ENCODE measurements around the gene GRK1. TPM values are rescaled to one million over a fixed set of nuclear protein-coding genes. Genes with fewer than 3 reads are reported as not detected.
A peak's percentile ranks its signal among the peaks of the same experiment; 100 is the strongest.

Gene GRK1
- total RNA-seq, 1 donor from 2014 or later, result not detected

DNA sequence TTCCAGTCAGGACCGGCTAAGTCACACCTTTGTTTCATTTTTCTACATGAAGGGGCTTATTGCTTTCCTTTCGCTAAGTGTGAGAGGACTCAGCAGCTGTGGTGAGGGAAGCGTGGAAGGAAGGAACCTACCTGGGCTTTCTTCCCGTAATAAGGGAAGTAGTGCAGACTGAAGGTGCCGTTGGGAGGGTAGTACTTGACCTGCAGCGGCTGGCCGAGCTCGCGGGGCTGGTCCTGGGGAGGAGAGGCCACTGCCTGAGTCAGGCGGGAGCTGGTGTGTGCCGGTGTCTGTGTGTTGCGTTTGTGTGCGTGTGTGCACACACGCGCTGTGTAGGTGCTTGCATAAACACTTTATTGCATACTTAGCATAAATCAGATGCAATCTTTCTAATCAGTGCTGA lies 16.7 kb upstream of the GRK1 start:
- no peak for DNase-seq (ENCODE audit: low read depth in 2 of 2)

DNA sequence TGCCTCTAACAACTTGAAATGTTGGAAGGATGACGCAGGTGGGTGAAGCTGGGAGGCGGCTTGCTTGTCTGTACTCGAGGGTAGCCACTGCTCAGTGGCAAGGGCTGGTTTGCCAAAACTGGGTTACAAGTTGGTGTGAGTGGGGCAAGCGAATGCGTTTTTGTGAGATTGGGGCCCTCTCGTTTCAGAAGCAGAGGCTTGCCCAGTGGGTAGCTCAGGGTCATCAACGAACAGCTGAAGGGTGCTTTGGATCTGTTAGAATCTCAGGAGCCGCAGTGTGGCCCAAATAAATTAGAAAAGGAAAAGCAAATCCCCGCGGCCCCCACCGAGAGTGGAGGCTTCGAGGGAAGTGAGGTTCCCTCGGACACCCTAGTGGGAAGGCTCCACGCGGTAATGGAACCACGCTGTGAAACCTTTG lies 16.3 kb upstream of the GRK1 start:
- no peak for DNase-seq (ENCODE audit: low read depth in 2 of 2)

DNA sequence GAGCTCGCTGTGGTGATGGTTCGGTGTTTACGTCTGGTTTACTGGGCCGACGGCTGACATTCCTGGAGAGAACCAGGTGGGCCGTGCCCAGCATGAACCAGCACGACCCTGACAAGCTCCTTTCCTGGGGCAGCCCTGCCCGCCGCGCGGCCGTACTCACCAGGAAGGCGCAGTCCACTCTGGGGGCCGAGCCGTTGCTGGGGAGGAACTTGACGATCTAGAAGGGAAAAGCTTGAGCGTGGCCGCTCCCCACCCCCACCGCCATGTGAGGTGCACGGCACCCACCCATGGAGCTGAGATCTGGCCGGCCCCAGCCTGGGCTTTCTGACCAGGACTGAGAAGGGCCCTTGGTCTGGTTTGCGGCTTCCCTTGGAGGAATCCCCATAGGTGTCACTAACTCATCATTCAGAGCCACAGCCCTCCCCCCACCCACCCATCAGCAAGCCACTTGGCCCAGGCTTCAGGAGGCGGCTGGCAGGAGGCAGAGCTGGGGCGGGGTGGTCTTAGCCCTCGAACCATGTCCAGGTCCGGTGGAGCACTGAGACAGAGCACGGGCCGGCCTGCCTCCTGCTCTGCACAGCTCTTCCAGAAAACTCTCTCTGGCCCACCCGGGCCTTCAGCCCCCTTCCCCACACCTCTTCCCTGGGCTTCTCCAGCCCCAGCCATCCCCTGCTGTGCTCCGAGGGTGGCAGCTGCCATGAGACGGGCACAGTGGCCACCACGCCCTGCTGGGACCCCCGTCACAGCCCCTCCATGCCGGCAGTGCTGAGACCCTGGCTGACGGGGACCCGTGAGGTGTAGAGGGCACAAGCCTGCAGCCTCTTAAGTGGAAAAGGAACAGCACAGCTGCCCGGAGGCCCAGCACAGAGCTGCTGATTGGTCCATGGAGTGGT lies 15.3 kb upstream of the GRK1 start:
- DNase-seq (ENCODE audit: low read depth in 2 of 2), result no peak

DNA sequence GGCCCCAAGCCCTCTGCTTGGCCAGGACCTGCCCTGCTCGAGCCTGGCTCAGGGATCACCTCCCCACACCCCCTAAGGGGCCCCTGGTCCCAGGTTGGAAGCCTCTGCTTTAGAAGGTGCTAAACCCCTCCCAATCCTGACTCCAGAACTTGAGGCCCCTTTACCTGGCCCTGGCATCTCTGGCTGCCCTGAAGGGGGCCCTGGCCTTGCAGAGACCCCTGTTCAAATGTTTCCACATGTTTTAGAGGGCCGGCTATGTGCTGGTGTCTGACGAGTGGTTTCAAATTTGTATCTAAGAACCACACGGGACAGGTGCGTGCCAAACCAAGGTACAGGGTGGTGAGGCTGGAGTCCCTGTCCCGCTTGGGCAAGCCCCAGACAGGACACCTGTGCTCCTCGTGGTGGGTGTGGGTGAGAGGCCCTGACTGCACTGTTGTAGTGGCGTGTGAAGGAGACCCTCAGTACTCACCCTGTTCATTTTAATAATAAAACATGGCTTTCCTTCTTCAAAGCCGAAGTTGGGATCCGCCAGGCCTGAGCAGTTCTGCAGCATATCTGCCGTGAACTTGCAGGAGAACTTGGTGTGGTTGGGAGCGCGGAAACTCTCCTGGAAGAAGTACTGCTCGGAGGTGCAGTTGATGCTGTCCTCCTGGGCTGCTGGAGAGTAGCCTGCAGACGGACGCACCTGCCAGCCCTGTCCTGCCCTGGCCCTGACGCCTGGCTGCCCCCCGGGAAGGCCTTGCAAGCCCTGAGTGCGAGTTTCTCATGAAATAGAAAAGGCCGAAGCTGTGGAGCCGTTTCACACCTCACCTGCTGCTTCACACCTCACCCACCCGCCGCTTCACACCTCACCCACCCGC lies 14.4 kb upstream of the GRK1 start:
- no peak for DNase-seq (ENCODE audit: low read depth in 2 of 2)

DNA sequence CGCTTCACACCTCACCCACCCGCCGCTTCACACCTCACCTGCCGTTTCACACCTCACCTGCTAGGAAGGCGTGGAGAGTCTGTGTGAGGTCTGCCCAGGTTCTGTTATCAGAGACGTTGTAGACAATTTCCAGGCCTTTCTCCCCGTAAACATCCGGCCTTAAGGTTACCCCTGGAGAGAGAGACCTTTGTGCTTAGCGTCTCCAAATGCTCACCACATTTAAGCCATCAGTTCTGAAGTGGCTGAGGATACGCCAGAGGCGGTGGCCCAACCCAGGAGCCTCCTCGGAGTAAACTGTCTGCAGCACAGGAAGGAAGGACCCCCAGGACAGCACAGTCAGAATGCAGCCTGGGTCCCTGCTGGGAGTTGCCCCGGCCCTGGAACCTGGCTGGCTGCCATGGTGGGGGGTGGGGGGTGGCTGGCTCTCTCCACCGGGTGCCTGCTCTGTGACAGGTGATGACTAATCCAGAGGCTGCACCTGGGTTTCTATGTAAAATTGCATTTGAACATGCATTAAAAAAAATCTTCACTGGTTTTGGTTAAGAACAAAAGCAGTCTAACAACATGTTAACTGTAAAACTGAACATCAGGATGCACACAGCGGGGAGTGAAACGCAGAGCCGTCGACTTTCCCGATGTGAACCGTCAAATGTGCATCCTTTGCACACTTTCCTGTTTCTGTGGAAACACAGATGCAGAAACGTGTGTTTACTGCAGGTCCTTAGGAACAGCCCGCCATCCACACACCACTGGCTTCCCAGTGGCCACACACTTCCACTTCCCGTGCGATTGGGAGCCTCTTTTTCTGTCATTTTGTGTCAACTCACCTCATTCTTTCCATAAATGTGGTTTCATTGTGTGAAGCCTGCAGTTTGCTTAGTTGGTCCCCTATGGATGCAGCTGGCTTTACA lies 13.5 kb upstream of the GRK1 start:
- DNase-seq (ENCODE audit: low read depth in 2 of 2), result peak; percentile 45 to 75

DNA sequence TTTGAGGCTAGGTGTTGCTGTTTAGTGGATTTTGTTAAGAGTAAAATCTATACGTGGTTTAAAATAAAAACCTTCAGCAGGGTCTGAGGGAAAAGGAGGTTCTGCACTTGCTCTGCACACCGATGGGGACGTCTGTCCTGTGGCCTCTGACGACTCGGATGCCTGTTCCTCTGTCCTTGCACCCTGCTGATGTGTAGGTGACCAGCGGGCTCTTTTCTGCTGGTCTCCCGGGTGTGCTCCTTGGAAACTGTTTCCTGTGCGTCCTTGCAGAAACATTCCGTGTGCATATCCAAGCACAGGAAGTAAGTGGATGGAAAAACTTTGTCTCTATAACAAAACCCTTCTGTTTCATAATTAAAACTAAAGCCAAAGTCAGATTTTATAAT lies 12.9 kb upstream of the GRK1 start:
- peak; percentile 55 to 65 for DNase-seq (ENCODE audit: low read depth in 2 of 2)

DNA sequence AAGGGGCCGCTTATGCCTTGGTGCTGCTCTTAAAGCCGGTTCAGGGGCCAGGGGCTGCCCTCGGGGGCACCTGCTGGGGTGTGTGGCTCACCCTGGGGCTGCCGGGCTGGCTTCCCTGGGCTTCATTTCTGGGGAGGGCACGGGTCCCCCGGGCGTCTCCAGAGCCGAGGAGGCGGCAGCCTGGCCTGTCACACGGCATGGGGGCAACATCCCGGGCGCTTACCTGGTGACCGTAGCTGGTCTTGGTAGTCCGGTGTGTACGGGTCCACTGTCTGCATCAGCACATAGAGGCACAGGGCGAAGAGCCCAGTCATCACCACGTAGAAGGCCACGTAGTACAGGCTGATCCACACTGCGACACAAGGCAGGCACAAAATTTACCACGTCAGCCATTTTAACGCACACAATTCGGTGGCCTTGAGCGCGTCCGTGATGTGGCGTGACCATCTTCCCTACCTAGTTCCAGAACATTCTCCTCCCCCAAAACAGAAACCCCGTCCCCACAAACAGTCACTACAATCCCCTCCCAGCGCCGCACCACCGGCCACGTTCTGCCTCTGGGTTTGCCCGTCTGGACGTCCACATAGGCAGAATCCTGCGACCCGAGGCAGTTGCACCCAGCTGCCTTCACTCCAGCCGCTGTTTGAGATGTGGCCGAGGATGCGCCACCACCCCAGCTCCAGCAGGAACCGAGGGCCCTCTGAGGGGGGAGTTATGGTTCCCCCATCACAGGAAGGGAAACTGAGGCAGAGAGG lies 12.3 kb upstream of the GRK1 start:
- DNase-seq (ENCODE audit: low read depth in 2 of 2), result no peak

DNA sequence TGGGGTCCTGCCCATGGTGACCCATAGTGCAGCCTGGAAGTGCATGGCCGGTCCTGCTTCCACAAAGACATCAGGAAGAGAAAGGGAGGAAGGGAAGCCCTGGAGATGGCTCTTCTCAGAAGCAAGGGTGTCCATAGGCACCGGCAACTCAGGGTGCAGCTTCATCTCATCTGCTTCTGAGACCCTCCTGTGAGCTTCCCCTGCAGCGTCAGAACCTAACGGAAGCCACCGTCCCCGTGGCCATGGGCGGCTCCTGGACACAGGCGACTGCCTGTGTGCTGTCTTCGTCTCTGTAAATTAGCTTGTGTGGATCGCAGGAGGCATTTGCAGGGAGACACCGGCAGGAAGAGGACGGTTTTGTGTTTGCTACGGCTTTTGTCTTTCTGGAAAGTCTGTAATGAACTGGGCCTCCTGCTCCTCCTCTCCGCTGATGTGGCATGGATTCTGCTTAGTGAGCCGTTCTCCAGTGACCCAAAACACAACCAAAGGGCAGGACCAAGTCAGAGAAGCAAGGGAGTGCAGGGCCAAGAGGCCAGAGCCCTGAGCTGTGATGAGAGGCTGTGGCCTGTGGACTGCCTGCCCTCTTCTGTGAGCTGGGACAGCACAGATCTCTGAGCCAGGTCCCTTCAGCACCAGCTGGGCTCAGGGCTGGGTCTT lies 11.5 kb upstream of the GRK1 start:
- no peak for DNase-seq (ENCODE audit: low read depth in 2 of 2)

DNA sequence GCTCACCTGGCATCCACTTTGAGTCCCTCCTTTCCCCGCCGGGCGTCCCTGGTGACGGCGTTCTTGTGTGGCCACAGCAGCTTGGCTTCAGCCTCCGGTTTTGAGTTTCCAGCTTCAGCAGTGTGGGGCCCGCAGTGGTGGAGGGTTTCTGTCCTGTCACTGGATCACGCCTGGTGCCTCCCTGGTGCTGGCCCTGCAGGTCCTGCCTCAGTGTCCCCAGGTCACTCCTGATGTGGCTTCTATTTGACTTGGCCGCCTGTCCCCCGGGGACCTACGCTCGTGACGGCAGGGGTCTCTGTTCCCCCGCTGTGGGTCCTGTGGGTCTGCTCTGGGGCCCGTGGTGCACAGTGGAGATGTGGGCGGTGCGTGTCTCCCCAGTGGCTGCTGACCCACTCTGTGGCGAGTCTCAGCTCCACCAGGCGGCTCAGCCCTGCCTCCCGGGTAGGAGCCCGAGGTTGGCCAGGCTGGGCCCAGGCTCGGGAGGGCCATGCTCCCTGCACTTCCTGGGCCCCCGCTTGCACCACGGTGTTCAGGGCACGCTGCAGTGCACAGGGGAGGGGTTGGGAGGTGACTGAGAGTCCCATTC lies 10.9 kb upstream of the GRK1 start:
- no peak for DNase-seq (ENCODE audit: low read depth in 2 of 2)

DNA sequence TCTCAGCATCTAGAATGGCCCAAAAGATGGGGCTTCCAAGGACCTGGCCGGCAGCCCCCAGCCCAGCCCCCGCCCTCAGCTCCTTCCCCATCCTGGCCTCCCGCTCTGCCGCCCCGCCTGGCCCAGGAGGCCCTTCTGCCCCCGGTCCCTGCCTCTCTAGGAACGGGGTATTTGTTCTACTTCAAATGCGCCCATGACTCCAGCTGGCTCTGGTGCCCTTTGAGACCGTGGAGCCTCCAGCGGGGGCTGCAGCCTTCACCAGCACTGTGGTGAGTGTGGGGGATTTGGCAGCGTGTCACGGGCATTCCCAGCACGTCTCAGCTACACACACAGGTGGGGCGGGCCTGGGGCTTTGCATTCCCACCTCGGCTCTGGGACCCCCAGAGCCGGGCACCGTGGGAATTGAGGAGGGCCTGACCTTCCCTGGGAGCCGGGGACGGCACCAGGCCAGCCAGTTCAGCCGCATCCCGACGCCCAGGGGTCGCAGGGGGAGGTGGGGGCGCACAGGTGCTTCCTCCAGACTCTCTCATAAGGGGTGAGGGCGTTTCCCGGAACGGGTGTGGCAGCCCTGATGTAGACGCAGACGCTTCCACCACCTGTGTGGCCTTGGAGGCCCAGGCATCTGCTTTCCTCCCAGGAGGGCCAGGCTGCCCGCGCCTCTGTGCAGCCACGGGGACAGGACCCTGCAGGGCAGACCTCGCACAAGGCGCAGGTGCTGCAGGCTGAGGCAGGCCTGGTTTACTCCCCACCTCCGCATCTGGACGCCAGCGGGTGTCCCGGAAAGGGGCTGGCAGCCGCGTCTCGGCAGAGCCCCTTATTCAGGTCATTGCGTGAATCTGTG lies 10.0 kb upstream of the GRK1 start:
- no peak for DNase-seq (ENCODE audit: low read depth in 2 of 2)

DNA sequence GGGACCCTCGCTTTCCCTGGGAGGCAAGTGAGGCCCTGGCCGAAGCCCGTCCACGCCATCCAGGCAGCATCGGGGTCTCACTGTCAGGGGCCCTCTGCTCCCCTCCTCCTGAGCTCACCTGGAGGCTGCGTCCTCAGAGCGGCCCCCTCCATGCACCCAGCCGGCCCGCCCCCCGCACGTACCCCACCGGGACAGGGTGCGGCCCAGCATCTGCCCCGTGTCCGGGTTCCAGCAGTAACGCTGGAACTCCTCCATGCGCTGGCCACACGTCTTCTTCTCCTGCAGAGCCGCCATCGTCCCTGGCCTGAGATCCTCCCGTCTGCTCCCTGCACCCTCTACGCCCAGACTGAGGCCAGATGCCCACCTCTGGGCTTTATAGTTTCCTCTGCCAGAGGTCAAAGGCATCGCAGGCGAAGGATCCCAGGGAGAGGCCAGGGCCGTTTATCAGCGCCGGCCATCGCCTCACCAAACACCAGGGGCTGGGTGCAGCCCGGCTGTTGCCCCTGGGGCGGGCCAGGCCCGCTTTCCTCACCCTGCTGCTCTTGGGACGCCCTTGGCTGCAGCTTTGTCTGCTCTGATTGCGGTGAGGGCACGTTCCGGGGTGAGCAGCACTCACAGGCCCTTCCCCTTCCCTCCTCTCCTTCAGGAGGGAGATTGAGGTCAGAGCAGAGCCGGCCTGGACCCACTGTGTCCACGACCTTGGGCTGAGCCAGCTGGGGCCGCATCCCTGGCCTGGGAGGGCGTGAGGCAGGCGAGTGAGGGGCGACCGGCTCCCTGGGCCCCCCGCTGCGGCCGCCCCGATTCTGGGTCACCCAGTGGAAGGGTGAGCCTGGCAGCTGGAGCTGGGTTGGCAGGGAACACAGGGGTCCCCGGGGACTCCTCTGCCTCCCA lies 8.9 kb upstream of the GRK1 start, which contains the start of gene ATP4B:
Gene ATP4B, minus strand, starts transcription at position 348 of the 891 bp plus-strand sequence. Its CDS starts 54 bp downstream, at position 294.
- DNase-seq (ENCODE audit: low read depth in 2 of 2), result no peak

DNA sequence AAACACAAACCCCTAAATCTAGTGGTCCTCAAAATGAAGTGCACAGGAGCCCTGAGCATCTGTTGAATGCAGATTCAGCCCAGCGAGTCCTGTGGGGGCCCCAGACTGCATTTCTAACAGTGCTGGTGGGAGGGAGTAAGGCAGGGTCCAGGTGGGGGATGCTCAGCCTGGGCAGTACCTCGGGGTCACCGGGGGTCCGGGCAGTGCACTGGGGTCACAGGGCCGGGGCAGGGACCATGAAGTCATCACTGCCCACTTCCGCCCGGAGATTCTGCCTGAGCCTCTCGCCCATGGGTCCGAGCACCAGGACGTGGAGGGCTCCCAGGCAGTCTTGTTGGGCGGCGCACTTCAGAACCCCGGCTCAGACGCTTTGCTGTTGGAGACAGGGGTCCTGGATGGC lies 8.2 kb upstream of the GRK1 start:
- DNase-seq (ENCODE audit: low read depth in 2 of 2), result no peak

DNA sequence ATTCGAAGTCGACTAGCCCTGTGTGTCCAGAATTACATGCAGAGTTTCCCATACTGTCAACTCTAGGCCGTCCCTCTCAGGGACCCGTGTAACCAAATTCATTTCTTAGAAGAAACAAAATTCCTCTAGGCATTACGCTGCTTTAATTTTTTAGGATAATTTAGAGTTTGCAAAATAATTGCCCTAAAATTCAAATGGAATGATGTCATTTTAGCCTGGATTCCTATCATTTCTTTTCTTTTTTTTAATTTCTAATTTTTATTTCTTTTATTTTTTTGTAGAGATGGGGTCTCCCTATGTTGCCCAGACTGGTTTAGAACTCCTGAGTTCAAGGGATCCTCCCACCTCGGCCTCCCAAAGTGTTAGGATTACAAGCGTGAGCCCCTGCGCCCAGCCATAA lies 7.7 kb upstream of the GRK1 start:
- DNase-seq (ENCODE audit: low read depth in 2 of 2), result no peak

DNA sequence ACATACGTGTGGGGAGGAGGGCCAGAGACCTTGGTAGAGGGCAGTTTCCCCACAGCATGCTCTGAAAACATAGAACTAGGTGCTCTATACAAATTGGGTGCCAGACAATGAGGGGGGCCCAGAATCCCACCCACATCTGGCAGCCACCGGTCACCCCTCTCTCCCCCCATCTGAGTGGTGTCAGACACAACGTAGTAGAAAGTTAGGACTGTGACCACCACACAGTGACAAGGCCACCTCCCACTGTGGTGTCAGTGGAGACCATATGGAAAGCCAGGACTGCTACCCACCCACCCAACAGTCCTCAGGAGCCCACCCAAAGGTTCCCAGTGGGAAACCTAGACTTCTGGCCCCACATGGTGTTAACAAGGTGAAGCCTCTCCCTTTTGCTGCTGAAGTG lies 7.0 kb upstream of the GRK1 start:
- no peak for DNase-seq (ENCODE audit: low read depth in 2 of 2)

DNA sequence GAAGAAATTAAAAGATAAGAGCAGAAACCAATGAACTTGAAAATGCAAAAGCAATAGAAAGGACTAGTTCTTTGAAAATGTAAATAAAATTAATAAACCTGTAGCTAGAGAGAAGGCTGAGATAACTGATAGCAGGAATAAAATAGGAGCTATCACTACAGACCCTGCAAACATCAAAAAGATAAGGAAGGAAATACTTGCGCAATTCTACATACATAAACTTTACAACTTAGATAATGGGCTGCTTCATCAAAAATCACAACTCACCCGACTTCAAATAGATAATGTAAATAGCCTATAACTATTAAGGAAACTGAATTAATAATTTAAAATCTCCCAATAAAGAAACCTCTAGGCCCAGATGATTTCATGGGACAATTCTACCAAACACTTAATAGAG lies 5.5 kb upstream of the GRK1 start:
- DNase-seq (ENCODE audit: low read depth in 2 of 2), result no peak

DNA sequence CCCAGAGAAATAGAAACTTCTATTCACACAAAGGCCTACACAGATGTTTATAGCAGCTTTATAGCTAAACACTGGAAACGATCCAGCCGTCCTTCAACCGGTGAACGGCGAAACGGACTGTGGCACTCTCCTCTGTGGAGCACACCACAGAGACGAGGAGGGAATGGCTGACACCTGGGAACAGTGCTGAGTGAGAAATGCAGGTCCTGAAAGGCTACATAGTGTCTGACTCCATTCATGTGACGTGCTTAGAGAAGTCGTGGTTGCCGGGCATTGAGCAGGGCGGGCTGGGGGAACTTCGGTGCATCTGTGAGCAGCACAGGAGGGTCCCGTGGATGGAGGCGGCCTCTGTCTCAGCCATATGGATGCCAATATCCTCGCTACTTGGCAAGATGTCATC lies 3.1 kb upstream of the GRK1 start:
- no peak for DNase-seq (ENCODE audit: low read depth in 2 of 2)

DNA sequence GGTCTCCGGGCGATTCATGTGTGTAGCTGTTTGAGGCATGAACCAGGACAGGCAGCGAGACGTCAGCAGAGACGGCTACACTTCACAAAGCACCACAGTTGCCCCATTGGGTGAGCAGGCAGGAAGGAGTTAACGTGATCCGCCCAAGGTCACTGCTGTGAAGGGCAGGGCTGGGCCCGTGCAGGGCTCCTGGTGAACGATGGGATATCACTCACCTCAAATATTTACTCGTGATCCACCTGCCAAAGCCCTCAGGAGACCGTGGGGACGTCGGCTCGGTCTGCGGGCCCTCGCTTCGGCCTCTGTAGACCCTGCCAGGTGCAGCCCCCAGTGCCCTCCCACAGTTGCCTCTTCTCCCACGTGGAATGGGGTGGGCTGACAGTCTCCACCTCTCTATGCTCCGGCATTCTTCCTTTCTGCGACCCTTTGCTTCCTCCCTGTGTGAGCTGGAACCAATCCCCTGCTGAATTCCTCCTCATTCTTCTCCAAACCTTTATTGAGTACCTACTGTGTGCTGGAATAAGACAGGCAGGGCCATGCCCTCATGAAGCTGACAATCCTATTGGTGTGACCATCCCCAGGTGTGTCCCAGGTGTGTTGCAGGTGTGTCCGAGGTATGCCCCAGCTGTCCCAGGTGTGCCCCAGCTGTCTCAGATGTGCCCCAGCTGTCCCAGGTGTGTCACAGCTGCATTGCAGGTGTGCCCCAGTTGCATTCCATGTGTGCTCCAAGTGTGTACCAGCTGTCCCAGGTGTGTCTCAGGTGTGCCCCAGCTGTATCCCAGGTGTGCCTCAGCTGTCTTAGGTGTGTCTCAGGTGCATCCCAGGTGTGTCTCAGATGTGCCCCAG lies 2.0 kb upstream of the GRK1 start:
- DNase-seq (ENCODE audit: low read depth in 2 of 2), result no peak

Measured in dermis microvascular lymphatic vessel endothelial cell (primary cell).